LNCAP (cell line): Measurements from ENCODE around the gene ELF3.

Experiments used
- TF ChIP-seq, protein P1 (sequence below): fragments of 450-650 bp; IDR thresholded peaks from 2 replicates; pipeline ENCODE4 v1.5.1; 2017; ENCODE audit warnings: mild to moderate bottlenecking

Gene ELF3

DNA sequence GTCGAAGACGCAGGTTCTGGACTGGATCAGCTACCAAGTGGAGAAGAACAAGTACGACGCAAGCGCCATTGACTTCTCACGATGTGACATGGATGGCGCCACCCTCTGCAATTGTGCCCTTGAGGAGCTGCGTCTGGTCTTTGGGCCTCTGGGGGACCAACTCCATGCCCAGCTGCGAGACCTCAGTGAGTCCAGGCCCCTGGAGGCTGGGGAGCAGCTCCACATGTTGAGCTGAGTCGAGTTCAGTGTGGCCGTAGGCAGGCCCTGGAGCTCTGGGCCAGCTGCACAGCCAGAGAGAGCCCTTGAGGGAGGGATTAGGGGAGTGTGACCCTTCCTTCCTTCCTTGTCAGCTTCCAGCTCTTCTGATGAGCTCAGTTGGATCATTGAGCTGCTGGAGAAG, 1.6 kb downstream of the ELF3 start:
- TF ChIP-seq, protein P1, sequence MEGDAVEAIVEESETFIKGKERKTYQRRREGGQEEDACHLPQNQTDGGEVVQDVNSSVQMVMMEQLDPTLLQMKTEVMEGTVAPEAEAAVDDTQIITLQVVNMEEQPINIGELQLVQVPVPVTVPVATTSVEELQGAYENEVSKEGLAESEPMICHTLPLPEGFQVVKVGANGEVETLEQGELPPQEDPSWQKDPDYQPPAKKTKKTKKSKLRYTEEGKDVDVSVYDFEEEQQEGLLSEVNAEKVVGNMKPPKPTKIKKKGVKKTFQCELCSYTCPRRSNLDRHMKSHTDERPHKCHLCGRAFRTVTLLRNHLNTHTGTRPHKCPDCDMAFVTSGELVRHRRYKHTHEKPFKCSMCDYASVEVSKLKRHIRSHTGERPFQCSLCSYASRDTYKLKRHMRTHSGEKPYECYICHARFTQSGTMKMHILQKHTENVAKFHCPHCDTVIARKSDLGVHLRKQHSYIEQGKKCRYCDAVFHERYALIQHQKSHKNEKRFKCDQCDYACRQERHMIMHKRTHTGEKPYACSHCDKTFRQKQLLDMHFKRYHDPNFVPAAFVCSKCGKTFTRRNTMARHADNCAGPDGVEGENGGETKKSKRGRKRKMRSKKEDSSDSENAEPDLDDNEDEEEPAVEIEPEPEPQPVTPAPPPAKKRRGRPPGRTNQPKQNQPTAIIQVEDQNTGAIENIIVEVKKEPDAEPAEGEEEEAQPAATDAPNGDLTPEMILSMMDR: no peak

DNA sequence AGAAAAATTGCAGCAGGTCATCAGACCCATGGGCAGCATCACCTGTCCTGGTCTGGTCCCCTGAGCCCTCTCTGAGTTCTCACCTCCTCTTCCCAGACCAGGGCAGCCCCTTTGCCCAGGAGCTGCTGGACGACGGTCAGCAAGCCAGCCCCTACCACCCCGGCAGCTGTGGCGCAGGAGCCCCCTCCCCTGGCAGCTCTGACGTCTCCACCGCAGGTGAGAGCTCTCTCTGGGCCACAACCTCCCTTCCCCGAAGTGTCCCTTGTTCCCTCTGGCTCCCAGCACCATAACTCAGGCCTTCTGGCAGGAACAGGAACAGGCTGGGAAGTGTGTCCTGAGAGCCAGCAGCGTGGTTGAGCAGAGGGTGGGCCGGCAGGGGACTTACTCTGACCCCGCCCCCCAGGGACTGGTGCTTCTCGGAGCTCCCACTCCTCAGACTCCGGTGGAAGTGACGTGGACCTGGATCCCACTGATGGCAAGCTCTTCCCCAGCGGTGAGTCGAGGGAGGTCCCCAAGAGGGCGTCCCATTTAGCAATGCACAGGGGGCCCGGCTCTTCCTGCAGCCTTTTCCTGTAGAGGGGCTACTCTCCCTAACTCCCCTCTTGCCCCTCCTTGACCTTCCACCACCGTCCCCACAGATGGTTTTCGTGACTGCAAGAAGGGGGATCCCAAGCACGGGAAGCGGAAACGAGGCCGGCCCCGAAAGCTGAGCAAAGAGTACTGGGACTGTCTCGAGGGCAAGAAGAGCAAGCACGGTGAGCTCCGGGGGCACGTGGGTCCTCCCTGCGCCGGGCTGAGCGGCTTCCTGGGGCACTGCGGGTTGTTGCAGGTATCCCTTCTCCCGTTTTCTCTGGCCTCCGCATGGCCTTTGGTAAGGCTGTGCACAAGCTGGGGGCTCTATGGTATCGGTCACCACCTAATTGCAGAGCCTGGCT, 2.4 kb downstream of the ELF3 start:
- TF ChIP-seq, protein P1: no peak

DNA sequence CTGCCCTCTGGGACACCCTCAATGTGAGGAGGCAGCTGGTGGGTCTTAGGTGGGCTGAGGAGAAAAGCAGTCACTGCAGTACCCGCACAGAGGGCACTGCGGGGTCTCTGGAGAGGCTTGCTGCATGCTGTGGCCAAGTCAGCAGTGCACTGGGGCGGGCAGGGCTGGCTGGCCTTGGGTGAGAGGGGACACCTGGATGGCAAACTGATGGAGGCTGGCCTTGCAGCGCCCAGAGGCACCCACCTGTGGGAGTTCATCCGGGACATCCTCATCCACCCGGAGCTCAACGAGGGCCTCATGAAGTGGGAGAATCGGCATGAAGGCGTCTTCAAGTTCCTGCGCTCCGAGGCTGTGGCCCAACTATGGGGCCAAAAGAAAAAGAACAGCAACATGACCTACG, 3.2 kb downstream of the ELF3 start:
- TF ChIP-seq, protein P1: no peak

DNA sequence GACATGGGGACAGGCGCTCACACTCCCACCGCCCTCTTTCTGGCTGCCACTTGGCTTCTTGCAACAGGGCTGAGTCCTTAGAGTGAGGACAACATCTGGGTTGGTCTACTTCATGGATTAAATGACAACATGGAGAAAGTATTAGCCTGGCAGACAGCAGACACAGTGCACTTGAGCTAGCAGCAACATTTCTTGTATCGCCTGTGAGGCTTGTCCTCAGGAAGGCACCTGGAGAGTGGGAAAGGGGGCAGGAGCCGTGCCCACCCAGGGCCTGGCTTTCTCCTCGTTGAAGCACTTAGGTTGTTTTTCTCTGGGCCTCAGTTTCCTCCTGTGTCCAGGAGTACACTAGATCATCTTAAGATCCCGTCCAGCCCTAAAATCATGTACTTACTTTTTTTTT, 3.7 kb downstream of the ELF3 start:
- TF ChIP-seq, protein P1: no peak

DNA sequence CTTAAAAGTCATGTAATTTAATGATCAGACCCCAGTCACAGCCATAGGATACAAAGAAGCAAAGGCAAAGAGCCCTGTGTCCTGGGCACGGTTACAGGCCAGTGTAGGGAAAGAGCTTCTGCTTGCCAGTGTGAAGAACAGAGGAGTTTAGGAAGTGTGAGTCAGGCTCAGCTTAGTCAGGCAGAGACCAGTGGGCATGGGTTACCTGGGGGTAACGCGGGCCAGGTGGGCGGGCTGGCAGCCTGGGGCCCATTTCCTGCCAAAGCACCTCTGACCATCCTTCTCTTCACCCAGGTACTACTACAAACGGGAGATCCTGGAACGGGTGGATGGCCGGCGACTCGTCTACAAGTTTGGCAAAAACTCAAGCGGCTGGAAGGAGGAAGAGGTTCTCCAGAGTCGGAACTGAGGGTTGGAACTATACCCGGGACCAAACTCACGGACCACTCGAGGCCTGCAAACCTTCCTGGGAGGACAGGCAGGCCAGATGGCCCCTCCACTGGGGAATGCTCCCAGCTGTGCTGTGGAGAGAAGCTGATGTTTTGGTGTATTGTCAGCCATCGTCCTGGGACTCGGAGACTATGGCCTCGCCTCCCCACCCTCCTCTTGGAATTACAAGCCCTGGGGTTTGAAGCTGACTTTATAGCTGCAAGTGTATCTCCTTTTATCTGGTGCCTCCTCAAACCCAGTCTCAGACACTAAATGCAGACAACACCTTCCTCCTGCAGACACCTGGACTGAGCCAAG, 4.7 kb downstream of the ELF3 start:
- TF ChIP-seq, protein P1: no peak

DNA sequence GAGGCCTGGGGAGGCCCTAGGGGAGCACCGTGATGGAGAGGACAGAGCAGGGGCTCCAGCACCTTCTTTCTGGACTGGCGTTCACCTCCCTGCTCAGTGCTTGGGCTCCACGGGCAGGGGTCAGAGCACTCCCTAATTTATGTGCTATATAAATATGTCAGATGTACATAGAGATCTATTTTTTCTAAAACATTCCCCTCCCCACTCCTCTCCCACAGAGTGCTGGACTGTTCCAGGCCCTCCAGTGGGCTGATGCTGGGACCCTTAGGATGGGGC, 5.2 kb downstream of the ELF3 start:
- TF ChIP-seq, protein P1: no peak

DNA sequence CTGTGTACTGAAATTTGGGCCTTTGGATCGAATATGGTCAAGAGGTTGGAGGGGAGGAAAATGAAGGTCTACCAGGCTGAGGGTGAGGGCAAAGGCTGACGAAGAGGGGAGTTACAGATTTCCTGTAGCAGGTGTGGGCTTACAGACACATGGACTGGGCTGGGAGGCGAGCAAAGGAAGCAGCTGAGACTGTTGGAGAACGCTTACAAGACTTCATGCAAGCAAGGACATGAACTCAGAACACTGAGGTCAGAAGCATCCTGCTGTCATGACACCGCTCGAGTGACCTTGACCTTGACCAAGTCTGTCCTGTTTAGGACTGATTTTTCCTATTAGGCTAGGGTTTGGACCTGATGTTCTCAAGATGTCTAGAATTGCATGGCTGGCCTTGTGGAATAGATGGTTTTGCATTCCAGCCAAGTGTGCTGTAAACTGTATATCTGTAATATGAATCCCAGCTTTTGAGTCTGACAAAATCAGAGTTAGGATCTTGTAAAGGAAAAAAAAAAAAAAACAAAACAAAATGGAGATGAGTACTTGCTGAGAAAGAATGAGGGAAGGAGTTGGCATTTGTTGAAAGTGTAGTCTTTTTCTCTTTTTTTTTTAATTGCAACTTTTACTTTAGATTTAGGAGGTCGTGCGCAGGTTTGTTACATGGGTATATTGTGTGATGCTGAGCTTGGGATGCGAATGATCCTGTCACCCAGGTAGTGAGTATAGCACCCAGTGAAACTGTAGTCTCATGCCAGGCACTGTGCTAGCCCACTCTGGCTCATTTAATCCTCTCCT, 5.8 kb downstream of the ELF3 start:
- TF ChIP-seq, protein P1: no peak
